ENCODE data around the gene TCF7L2. TPM values are rescaled to one million over a fixed set of nuclear protein-coding genes. Genes with fewer than 3 reads are reported as not detected.
A peak's percentile ranks its signal among the peaks of the same experiment; 100 is the strongest.

The TCF7L2 gene
- total RNA-seq, 1 donor from 2014 or later, result 76.4 TPM

GRCh38 chr10:113169111-113169510 is 219.1 kb downstream of the TCF7L2 start:
- TF ChIP-seq, protein P1, sequence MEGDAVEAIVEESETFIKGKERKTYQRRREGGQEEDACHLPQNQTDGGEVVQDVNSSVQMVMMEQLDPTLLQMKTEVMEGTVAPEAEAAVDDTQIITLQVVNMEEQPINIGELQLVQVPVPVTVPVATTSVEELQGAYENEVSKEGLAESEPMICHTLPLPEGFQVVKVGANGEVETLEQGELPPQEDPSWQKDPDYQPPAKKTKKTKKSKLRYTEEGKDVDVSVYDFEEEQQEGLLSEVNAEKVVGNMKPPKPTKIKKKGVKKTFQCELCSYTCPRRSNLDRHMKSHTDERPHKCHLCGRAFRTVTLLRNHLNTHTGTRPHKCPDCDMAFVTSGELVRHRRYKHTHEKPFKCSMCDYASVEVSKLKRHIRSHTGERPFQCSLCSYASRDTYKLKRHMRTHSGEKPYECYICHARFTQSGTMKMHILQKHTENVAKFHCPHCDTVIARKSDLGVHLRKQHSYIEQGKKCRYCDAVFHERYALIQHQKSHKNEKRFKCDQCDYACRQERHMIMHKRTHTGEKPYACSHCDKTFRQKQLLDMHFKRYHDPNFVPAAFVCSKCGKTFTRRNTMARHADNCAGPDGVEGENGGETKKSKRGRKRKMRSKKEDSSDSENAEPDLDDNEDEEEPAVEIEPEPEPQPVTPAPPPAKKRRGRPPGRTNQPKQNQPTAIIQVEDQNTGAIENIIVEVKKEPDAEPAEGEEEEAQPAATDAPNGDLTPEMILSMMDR (IDR thresholded peaks at IDR 0.05; ENCODE audit: unreplicated experiment), result no peak

DNA sequence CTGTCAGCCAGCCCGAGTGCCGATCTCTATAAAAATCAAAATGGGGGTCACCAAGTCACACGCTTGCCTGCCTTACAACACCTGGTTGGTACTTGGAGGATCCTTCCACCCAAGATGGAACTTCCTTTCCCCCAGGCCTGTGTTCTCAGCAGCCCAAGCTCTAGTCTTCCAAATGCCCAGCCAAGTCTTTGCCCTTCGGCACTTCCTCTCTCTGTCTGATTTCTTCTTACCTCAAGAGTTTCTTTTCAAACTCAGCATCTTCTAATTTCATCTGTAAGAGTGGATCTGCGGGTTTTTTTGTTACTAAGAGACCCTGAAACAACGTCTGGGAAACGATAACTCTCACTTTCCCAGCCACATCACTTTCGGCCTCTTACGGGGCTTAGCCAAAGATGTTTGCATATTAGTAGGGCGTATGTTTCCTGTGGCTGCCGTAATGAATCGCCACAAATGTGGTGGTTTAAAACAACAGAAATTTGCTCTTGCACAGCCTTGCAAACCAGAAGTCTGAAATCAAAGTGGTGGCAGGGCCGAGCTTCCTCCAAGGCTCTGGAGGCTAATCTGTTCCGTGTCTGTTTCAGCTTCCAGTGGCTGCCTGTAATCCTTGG is 219.9 kb downstream of the TCF7L2 start:
- H3K4me3 Mint-ChIP-seq, result no peak overlapping the region
- H3K27me3 Mint-ChIP-seq (ENCODE audit: low read depth), result no peaks in the 10 kb centered on the region
- peaks cover 16% of the 10 kb centered on the region for H3K36me3 Mint-ChIP-seq
- DNase-seq (ENCODE audit: low spot score in 2 of 2, unreplicated experiment in 2 of 2), result no peak
- H3K4me1 Mint-ChIP-seq, result peaks cover 14% of the 10 kb centered on the region
- no peak overlapping the region for H3K27ac Mint-ChIP-seq
- no peaks in the 10 kb centered on the region for H3K9me3 Mint-ChIP-seq
- TF ChIP-seq, protein P1 (IDR thresholded peaks at IDR 0.05; ENCODE audit: unreplicated experiment), result no peak

More at GRCh38 chr10:113169111-113169510, 219.1 kb downstream of the TCF7L2 start:
- H3K4me1 Mint-ChIP-seq, result peaks cover 12% of the 10 kb centered on the region
- peak overlapping the region; percentile 66 for H3K27ac Mint-ChIP-seq
- no peak for DNase-seq (ENCODE audit: low spot score in 2 of 2, unreplicated experiment in 2 of 2)
- peaks cover 20% of the 10 kb centered on the region for H3K36me3 Mint-ChIP-seq
- no peak overlapping the region for H3K4me3 Mint-ChIP-seq
- H3K9me3 Mint-ChIP-seq, result no peaks in the 10 kb centered on the region
- H3K27me3 Mint-ChIP-seq (ENCODE audit: low read depth), result no peaks in the 10 kb centered on the region

DNA sequence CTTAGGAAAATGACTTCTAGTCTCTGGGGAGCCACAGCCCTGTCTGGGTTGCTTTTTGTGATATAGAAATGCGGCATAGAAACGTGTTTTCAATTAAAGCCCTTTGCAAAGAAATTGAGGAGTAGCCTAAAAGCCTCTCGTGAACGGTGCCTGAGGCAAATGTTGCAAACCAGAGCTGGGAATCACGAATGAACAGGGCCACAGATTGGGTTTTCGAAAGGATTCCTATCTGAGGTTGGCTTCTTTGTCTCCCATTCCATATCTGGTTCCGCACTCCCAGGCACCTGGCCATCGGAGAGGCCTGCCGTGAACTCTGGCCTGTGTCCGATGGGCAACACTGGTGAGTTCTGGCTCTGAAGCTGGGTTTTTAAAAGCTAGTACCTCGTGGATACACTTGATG is 221.6 kb downstream of the TCF7L2 start:
- no peak for DNase-seq (ENCODE audit: low spot score in 2 of 2, unreplicated experiment in 2 of 2)
- TF ChIP-seq, protein P1 (IDR thresholded peaks at IDR 0.05; ENCODE audit: unreplicated experiment), result no peak
- no peak overlapping the region for H3K4me3 Mint-ChIP-seq
- no peaks in the 10 kb centered on the region for H3K9me3 Mint-ChIP-seq
- peaks cover 10% of the 10 kb centered on the region for H3K36me3 Mint-ChIP-seq
- peaks cover 28% of the 10 kb centered on the region for H3K4me1 Mint-ChIP-seq
- H3K27me3 Mint-ChIP-seq (ENCODE audit: low read depth), result no peaks in the 10 kb centered on the region
- no peak overlapping the region for H3K27ac Mint-ChIP-seq

DNA sequence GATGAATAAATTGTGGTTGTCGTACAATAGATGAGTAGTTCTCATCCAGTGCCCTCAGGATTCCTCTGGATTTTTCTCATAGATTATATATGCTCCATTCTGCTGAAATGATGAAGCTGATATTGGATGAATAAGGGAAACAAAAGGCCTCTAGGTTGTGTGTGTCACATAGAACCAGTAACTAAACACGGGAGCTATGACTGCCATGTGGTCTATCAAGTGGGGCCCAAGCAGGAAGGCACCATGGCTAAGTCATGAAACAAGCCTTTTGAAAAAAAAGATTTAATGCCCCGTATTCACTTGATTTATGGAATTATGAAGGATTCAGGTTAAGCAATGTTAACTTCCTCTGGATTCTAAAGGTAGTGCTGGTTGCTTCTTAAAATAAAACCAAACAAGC is 225.1 kb downstream of the TCF7L2 start:
- Mint-ChIP-seq H3K4me1 (peaks cover 36% of the 10 kb centered on the region), H3K4me3 (no peak overlapping the region), H3K36me3 (peaks cover 2% of the 10 kb centered on the region), H3K27me3 (ENCODE audit: low read depth) (no peaks in the 10 kb centered on the region), H3K27ac (no peak overlapping the region), H3K9me3 (no peaks in the 10 kb centered on the region)
- DNase-seq (ENCODE audit: low spot score in 2 of 2, unreplicated experiment in 2 of 2), result no peak
- TF ChIP-seq, protein P1 (IDR thresholded peaks at IDR 0.05; ENCODE audit: unreplicated experiment), result no peak

- Mint-ChIP-seq H3K9me3 (no peaks in the 10 kb centered on the region), H3K36me3 (no peaks in the 10 kb centered on the region), H3K4me3 (no peak overlapping the region), H3K27ac (no peak overlapping the region), H3K4me1 (peaks cover 44% of the 10 kb centered on the region), H3K27me3 (ENCODE audit: low read depth) (no peaks in the 10 kb centered on the region)
- no peak for DNase-seq (ENCODE audit: low spot score in 2 of 2, unreplicated experiment in 2 of 2)
- TF ChIP-seq, protein P1 (IDR thresholded peaks at IDR 0.05; ENCODE audit: unreplicated experiment), result no peak
These were observed 226.0 kb downstream of the TCF7L2 start for GRCh38 chr10:113175756-113176651.

Data from mesothelial cell of epicardium (in vitro differentiated cells).